Subcutaneous preadipocyte (primary cell): ENCODE measurements around the gene AMMECR1. TPM values are rescaled to one million over a fixed set of nuclear protein-coding genes. Genes with fewer than 3 reads are reported as not detected.

ENCODE experiments used
- small RNA-seq: library from RNA; depleted of rRNA; stranded (forward); fragments of <200 nt; gene quantifications from one replicate; pipeline ENCODE3, GENCODE V24; 2012
- total RNA-seq: library from RNA; depleted of rRNA; stranded (reverse); fragments of >200 nt; gene quantifications from 2 replicates; pipeline ENCODE4 v1.2.3, GENCODE V29; 2012

AMMECR1 gene
- total RNA-seq = 15.1 and 25.2 TPM in 2 replicates

DNA sequence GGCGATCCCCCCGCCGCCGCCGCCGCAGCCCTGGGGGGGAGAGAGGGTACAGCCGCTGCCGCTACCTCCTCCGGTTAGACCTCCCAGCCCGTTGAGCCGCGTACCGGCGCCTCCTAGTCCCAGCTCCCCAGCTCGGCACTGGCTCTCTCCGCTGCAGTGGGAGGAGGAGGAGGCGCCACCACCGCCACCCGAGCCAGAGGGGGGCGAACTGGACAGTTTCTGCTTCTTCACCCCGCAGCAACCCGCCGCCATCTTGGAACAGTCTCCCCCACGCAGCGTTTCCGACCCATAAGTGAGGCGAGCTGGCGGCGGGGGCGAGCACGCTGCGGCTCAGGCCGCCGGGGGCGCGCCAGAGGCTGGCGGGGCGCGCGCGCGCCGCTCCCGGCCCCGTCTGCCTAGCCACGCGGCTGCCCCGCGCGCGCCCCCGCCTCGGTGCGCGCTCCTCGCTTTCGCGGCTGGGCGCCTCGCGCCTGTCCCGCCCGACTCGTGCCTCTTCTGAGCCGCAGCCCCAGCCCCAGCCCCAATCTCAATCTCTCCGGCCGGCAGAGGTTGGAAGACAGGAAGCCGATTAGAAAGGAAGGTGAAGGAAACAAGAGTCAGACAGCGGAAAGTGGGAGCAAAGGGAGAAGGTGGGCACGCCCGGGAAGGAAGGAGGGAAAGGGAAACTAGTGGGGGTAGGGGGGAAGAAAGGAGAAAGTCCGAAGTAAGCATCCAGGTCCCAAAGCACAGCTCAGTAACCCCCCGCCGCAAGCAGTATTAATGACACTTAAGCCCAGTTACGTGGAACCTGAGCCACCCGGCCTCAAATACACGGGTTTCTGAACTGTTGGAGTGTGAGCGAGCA is at the start of gene AMMECR1:
AMMECR1 (minus strand) TSS at position 266 of the 844 bp plus-strand sequence; CDS start at position 252, 14 bp downstream.

DNA sequence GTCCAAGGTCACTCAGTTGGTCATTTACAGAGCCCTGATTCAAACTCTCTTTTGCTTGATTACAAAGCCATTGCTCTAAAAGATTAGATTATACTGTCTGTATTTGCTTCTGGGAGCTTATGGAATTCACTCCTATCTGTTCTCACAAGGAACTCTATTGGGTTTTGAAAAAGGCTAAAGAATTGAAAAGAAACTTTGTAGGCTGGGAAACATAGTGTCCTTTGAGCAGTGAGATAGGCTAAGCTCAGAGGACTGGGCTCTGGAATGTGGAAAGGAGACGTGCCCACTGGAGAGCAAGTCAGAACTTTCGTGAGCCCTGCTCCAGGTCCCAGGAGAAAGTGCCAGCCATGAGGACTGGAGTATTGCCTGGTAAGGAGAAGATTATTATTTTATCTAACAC is 40.7 kb upstream of the AMMECR1 start, which contains the start of gene RTL9:
RTL9 (plus strand) TSS at position 301 of the 400 bp plus-strand sequence. CDS start 91,770 bp downstream, outside the sequence.

Small RNAs within 50 kb of the gene (small RNA-seq; reads per million reads assigned to genes)
- gene GNG5P2 = 0.16 reads per million
- gene SNORD96B = 10.0 reads per million, percentile 95 among the genes with 10 or more reads in this experiment

Other genes with a start within 250 kb of the AMMECR1 start
- 0.39 and 0.73 TPM in 2 replicates for gene RTL9, start 40.8 kb upstream of the AMMECR1 start, total RNA-seq